HG03565 (cell line): ENCODE measurements around the gene KMT2C.

ENCODE experiments used
- ATAC-seq: cut with Tn5 transposase; IDR thresholded peaks from one replicate; pipeline ENCODE4 v1.9.1; 2021; ENCODE audit warnings: mild to moderate bottlenecking, moderate library complexity; ENCODE audit not compliant: unreplicated experiment

KMT2C gene

GRCh38 chr7:152121432-152121831 lies 314.4 kb downstream of the KMT2C start:
- no peak for ATAC-seq

- no peak for ATAC-seq
Measured at GRCh38 chr7:152120776-152121175, 315.0 kb downstream of the KMT2C start.

GRCh38 chr7:152120210-152120609 lies 315.6 kb downstream of the KMT2C start:
- no peak for ATAC-seq

GRCh38 chr7:152117356-152117755 lies 318.4 kb downstream of the KMT2C start:
- no peak for ATAC-seq

GRCh38 chr7:152115021-152115718 lies 320.6 kb downstream of the KMT2C start:
- ATAC-seq = no peak

- ATAC-seq = no peak
Measured at GRCh38 chr7:152112829-152113228, 323.0 kb downstream of the KMT2C start.

GRCh38 chr7:152108359-152108758 lies 327.4 kb downstream of the KMT2C start:
- ATAC-seq = no peak

- ATAC-seq = no peak
Measured at GRCh38 chr7:152107945-152108344, 327.9 kb downstream of the KMT2C start.

GRCh38 chr7:152106990-152107389 lies 328.8 kb downstream of the KMT2C start:
- ATAC-seq = no peak

- ATAC-seq = no peak
Measured at GRCh38 chr7:152105205-152105604, 330.6 kb downstream of the KMT2C start.

GRCh38 chr7:152103691-152104090 lies 332.1 kb downstream of the KMT2C start:
- ATAC-seq = no peak

GRCh38 chr7:152103066-152103465 lies 332.7 kb downstream of the KMT2C start:
- ATAC-seq = no peak

- ATAC-seq = no peak
Measured at GRCh38 chr7:152097330-152097729, 338.5 kb downstream of the KMT2C start.

GRCh38 chr7:152095771-152096170 lies 340.0 kb downstream of the KMT2C start:
- no peak for ATAC-seq

GRCh38 chr7:152093717-152094116 lies 342.1 kb downstream of the KMT2C start:
- no peak for ATAC-seq

- ATAC-seq = no peak
Measured at GRCh38 chr7:152090747-152091146, 345.1 kb downstream of the KMT2C start.

GRCh38 chr7:152089183-152089582 lies 346.6 kb downstream of the KMT2C start:
- no peak for ATAC-seq

- ATAC-seq = no peak
Measured at GRCh38 chr7:152086513-152086912, 349.3 kb downstream of the KMT2C start.

- no peak for ATAC-seq
Measured at GRCh38 chr7:152085131-152085530, 350.7 kb downstream of the KMT2C start.
